Gastrocnemius medialis (tissue), 4 donors: ENCODE results near the gene ATXN10.

Experiments used
- CTCF ChIP-seq, 5 experiments: fragments of 450-650 bp in 3 of 5; fragments of 200-600 bp in 2 of 5; sonication (generic) in 2 of 5; IDR thresholded peaks in 4 of 5; conservative IDR thresholded peaks in 1 of 5; 1 replicate in 4 of 5; 2 replicates in 1 of 5; pipeline ENCODE4 v1.5.1; 2016 to 2019; ENCODE audit warnings: antibody characterized with exemption in 5 of 5, mild to moderate bottlenecking in 3 of 5, moderate library complexity in 3 of 5
- POLR2A ChIP-seq, 2 donors: fragments of 450-650 bp; IDR thresholded peaks; one replicate each; pipeline ENCODE4 v1.6.1; 2017; ENCODE audit warnings: antibody characterized with exemption in 2 of 2, mild to moderate bottlenecking in 2 of 2, moderate library complexity in 2 of 2

GRCh38 chr22:45670981-45671782 is 452 bp upstream of the ATXN10 start:
- TF ChIP-seq CTCF (IDR thresholded peaks at IDR 0.05 in 4 of 5, conservative IDR thresholded peaks at IDR 0.05 in 1 of 5), result no peak
- TF ChIP-seq POLR2A (IDR thresholded peaks at IDR 0.05), result no peak
